ENCODE data around the gene CCDC186. TPM values are rescaled to one million over a fixed set of nuclear protein-coding genes. Genes with fewer than 3 reads are reported as not detected.
"Not testable (repeated sequence)": the region's sequence is repeated elsewhere in the genome, so short reads cannot be mapped to it uniquely, and the experiment has no call there.

The CCDC186 gene
- total and polyA plus RNA-seq, 2 of the 8 experiments (the other 6 are each of a cell fraction or from before 2014, with no cell fraction given), result 3.0 to 30.3 TPM

GRCh38 chr10:114149476-114149875, 24.5 kb downstream of the CCDC186 start:
- H3K4me2 ChIP-seq (ENCODE audit: insufficient read depth in 1 of 2, low read depth in 2 of 2, low read length in 2 of 2); H3K9ac ChIP-seq (replicated peaks in 1 of 4; ENCODE audit: extremely low read depth in 1 of 4, low read depth in 3 of 4, low read length in 3 of 4); H4K91ac ChIP-seq (replicated peaks; ENCODE audit: insufficient read length, low read length); H2BK20ac ChIP-seq (ENCODE audit: low read length); H3K14ac ChIP-seq (ENCODE audit: insufficient read length); H2BK15ac ChIP-seq (ENCODE audit: low read length); H2BK5ac ChIP-seq (ENCODE audit: low read depth, low read length); H3K9me3 ChIP-seq (ENCODE audit: insufficient read depth in 2 of 2, low read depth in 1 of 2, low read length in 1 of 2); H3K79me1 ChIP-seq (ENCODE audit: low read depth, low read length); H3K18ac ChIP-seq (ENCODE audit: extremely low read depth, low read length); H2AK5ac ChIP-seq (ENCODE audit: low read depth, low read length); H2BK12ac ChIP-seq (ENCODE audit: low read depth, low read length); H3K27me3 ChIP-seq (replicated peaks in 1 of 4; ENCODE audit: control insufficient read depth in 3 of 4, extremely low read depth in 1 of 4, insufficient read depth in 3 of 4, low read length in 3 of 4); H3K79me2 ChIP-seq (ENCODE audit: control insufficient read depth in 1 of 2, insufficient read depth in 2 of 2, low read length in 2 of 2); H3K23me2 ChIP-seq (ENCODE audit: low read depth, low read length); H4K5ac ChIP-seq (ENCODE audit: insufficient read length, low read depth, low read length); H3K23ac ChIP-seq (ENCODE audit: insufficient read length); H2BK120ac ChIP-seq (replicated peaks; ENCODE audit: low read depth, low read length); FAIRE-seq; H3K4ac ChIP-seq (replicated peaks; ENCODE audit: insufficient read length, low read depth, low read length); H2AFZ ChIP-seq (ENCODE audit: low read length); H3K4me3 ChIP-seq (ENCODE audit: extremely low read depth in 1 of 4, insufficient read depth in 2 of 4, low read depth in 3 of 4, low read length in 4 of 4); H4K8ac ChIP-seq (ENCODE audit: extremely low read depth, insufficient read depth, low read length); H3K56ac ChIP-seq (replicated peaks; ENCODE audit: insufficient read length, low read depth, low read length); H4K20me1 ChIP-seq (replicated peaks in 1 of 2; ENCODE audit: control insufficient read depth in 1 of 2, insufficient read depth in 2 of 2, low read length in 2 of 2); H3K4me1 ChIP-seq (replicated peaks in 1 of 4; ENCODE audit: control insufficient read depth in 3 of 4, insufficient read depth in 4 of 4, low read length in 3 of 4); H3K27ac ChIP-seq (ENCODE audit: low read depth, low read length); DNase-seq (ENCODE audit: low read depth in 1 of 2, low spot score in 2 of 2): not testable (repeated sequence)
- peaks cover 0 to 27% (median 1%) of the 10 kb centered on the region in 4 experiments; a peak in 5 of 8 replicates for H3K36me3 ChIP-seq (ENCODE audit: control insufficient read depth in 2 of 4, insufficient read depth in 4 of 4, low read length in 3 of 4)
- 39 to 100% methylated on average over 1 to 2 of the region's 3 CpGs for WGBS, 2 experiments (ENCODE audit: extremely low coverage in 1 of 2, insufficient coverage in 1 of 2, insufficient read length in 1 of 2, insufficient replicate concordance in 2 of 2, low coverage in 1 of 2, low lambda C conversion rate in 2 of 2, missing lambda C conversion rate in 1 of 2)
- ChIA-PET CTCF (ENCODE audit: partially characterized antibody) (interaction anchor here (0.5 kb wide), 2 partner anchors 267 to 396 kb away, joined by 3 read pairs; no protein-coding TSS in a partner anchor), POLR2A (ENCODE audit: partially characterized antibody) (interaction anchor here (0.7 kb wide), 1 partner anchor 32 kb away, joined by 3 read pairs; no protein-coding TSS in a partner anchor)
